ENCODE measurements around the gene TMSB4X.
"Not testable (repeated sequence)": the region's sequence is repeated elsewhere in the genome, so short reads cannot be mapped to it uniquely, and the experiment has no call there.

The TMSB4X gene

GRCh38 chrX:12997906-12998687, 23.2 kb downstream of the TMSB4X start:
- DNase-seq, result no peak

GRCh38 chrX:12999422-12999821, 24.5 kb downstream of the TMSB4X start:
- DNase-seq, result no peak

- no peak for DNase-seq
Measured at GRCh38 chrX:13000301-13000811, 25.4 kb downstream of the TMSB4X start.

- DNase-seq, result no peak
Measured at GRCh38 chrX:13001097-13001496, 26.2 kb downstream of the TMSB4X start.

- no peak for DNase-seq
Measured at GRCh38 chrX:13001961-13002671, 27.2 kb downstream of the TMSB4X start.

GRCh38 chrX:13005661-13006473, 31.0 kb downstream of the TMSB4X start:
- DNase-seq, result no peak

GRCh38 chrX:13007519-13008188, 32.7 kb downstream of the TMSB4X start:
- DNase-seq, result no peak

- DNase-seq, result no peak
Measured at GRCh38 chrX:13008189-13008533, 33.3 kb downstream of the TMSB4X start.

- no peak for DNase-seq
Measured at GRCh38 chrX:13008851-13009250, 33.9 kb downstream of the TMSB4X start.

- DNase-seq, result no peak
Measured at GRCh38 chrX:13009273-13009672, 34.4 kb downstream of the TMSB4X start.

GRCh38 chrX:13009844-13010243, 34.9 kb downstream of the TMSB4X start:
- DNase-seq, result no peak

GRCh38 chrX:13010546-13010945, 35.6 kb downstream of the TMSB4X start:
- DNase-seq, result no peak

GRCh38 chrX:13013363-13014110, 38.6 kb downstream of the TMSB4X start:
- no peak for DNase-seq

GRCh38 chrX:13014111-13015096, 39.5 kb downstream of the TMSB4X start:
- DNase-seq, result no peak

- no peak for DNase-seq
Measured at GRCh38 chrX:13015536-13016236, 40.8 kb downstream of the TMSB4X start.

GRCh38 chrX:13016731-13017130, 41.8 kb downstream of the TMSB4X start:
- not testable (repeated sequence) for DNase-seq

- no peak for DNase-seq
Measured at GRCh38 chrX:13022926-13023325, 48.0 kb downstream of the TMSB4X start.

- no peak for DNase-seq
Measured at GRCh38 chrX:13023567-13023966, 48.7 kb downstream of the TMSB4X start.

GRCh38 chrX:13023979-13024378, 49.1 kb downstream of the TMSB4X start:
- DNase-seq, result no peak

GRCh38 chrX:13024986-13025385, 50.1 kb downstream of the TMSB4X start:
- no peak for DNase-seq
